Panc1 (cell line): ENCODE measurements around the gene ADI1. TPM values are rescaled to one million over a fixed set of nuclear protein-coding genes. Genes with fewer than 3 reads are reported as not detected.

Experiments
- ATAC-seq: fragments of 200-7000 bp; cut with Tn5 transposase; 2 replicates; pipeline ENCODE4 v1.9.1; 2020; ENCODE audit warnings: mild to moderate bottlenecking, moderate library complexity
- BruUV-seq: library from RNA; stranded (reverse); fragments of 400-500 nt; replicated peaks from 2 replicates; lab custom pipeline; 2021; lab: Mats Ljungman, UMichigan
- CTCF ChIA-PET: fragments of 300-600 bp; sonication (Branson Sonifier 250); formaldehyde crosslinking; loops from one replicate; lab custom pipeline; 2022; ENCODE audit warnings: antibody characterized with exemption; lab: Charles Lee
- POLR2A ChIA-PET: fragments of 300-600 bp; sonication (Branson Sonifier 250); formaldehyde crosslinking; loops from one replicate; lab custom pipeline; 2022; ENCODE audit warnings: antibody characterized with exemption; lab: Charles Lee
- DNase-seq: peaks from one replicate; pipeline ENCODE4 v3.0.0-alpha.2; 2010; ENCODE audit warnings: low read depth, low spot score
- H3K27ac ChIP-seq: 2 replicates; pipeline ENCODE4 v1.5.1; 2011; ENCODE audit warnings: mild to moderate bottlenecking, low read length, inconsistent platforms
- H3K27me3 ChIP-seq: fragments of 200-500 bp; sonication (Bioruptor generic); 2 replicates; pipeline ENCODE4 v1.6.0; 2014; ENCODE audit warnings: low read length, inconsistent platforms; ENCODE audit not compliant: control insufficient read depth, insufficient read depth
- H3K36me3 ChIP-seq: fragments of 200-500 bp; sonication (Bioruptor generic); 2 replicates; pipeline ENCODE4 v1.5.1; 2014; ENCODE audit warnings: inconsistent platforms, mild to moderate bottlenecking, low read length, moderate library complexity; ENCODE audit not compliant: control insufficient read depth, insufficient read depth
- H3K4me1 ChIP-seq: 2 replicates; pipeline ENCODE4 v1.5.1; 2011; ENCODE audit warnings: inconsistent platforms, mild to moderate bottlenecking, low read length, moderate library complexity; ENCODE audit not compliant: control insufficient read depth, insufficient read depth
- H3K4me3 ChIP-seq, 2 experiments: 2 replicates each; pipeline ENCODE4 v1.5.1; 2011 to 2012; ENCODE audit warnings: low read depth in 2 of 2, low read length in 2 of 2, mild to moderate bottlenecking in 2 of 2, inconsistent platforms in 1 of 2, moderate library complexity in 1 of 2
- H3K9me3 ChIP-seq: fragments of 200-500 bp; sonication (Bioruptor generic); 2 replicates; pipeline ENCODE4 v1.5.1; 2014; ENCODE audit warnings: low read depth, mild to moderate bottlenecking, inconsistent platforms, low read length, moderate library complexity; ENCODE audit not compliant: control insufficient read depth, insufficient read depth
- CTCF ChIP-seq: fragments of 450-650 bp; IDR thresholded peaks from 2 replicates; pipeline ENCODE4 v1.5.1; 2017; ENCODE audit warnings: mild to moderate bottlenecking
- POLR2AphosphoS5 ChIP-seq: IDR thresholded peaks from 2 replicates; pipeline ENCODE4 v1.6.1; 2012; ENCODE audit warnings: mild to moderate bottlenecking, low read depth, low read length, moderate library complexity
- REST ChIP-seq, 2 experiments: IDR thresholded peaks; 2 replicates each; pipeline ENCODE4 v1.6.1; 2011 to 2012; ENCODE audit warnings: low read depth in 2 of 2, control low read depth in 1 of 2, low read length in 1 of 2, mild to moderate bottlenecking in 1 of 2, moderate library complexity in 1 of 2; ENCODE audit not compliant: insufficient read depth in 1 of 2
- SIN3A ChIP-seq: IDR thresholded peaks from 2 replicates; pipeline ENCODE4 v1.6.1; 2012; ENCODE audit warnings: low read depth, mild to moderate bottlenecking, low read length, moderate library complexity, borderline replicate concordance; ENCODE audit not compliant: insufficient read depth
- TCF7L2 ChIP-seq: IDR thresholded peaks from 2 replicates; pipeline ENCODE4 v1.6.1; 2011; ENCODE audit warnings: mild to moderate bottlenecking, low read depth, low read length, inconsistent platforms
- in situ Hi-C: cut with HindIII; loops from 2 replicates; pipeline ENCODE4 v1.10.0; 2016; ENCODE audit warnings: low sequenced_read_pairs, low pct_unique_long_range_greater_than_20kb
- intact Hi-C: fragments of 100-400 bp; cut with micrococcal nuclease; formaldehyde crosslinking; loops from one replicate; pipeline ENCODE4 v1.10.0; 2022; ENCODE audit not compliant: unreplicated experiment
- total RNA-seq: library from RNA; stranded (reverse); gene quantifications from one replicate; pipeline ENCODE4 v1.2.1, GENCODE V29; 2021; ENCODE audit not compliant: unreplicated experiment

Gene ADI1
- total RNA-seq, 1 experiment from 2014 or later = 42.9 TPM

GRCh38 chr2:3469486-3469885 is 49.8 kb downstream of the ADI1 start:
- POLR2A ChIA-PET = no interaction called here
- CTCF ChIA-PET = no interaction called here

GRCh38 chr2:3468296-3468988 is 50.9 kb downstream of the ADI1 start:
- Histone ChIP-seq H3K36me3 (no peaks in the 10 kb centered on the region; the same call in 1 of the 2 replicates), H3K4me3 (no peak overlapping the region), H3K9me3 (no peaks in the 10 kb centered on the region), H3K27ac (no peak overlapping the region), H3K27me3 (no peaks in the 10 kb centered on the region), H3K4me1 (no peaks in the 10 kb centered on the region)
- ChIA-PET POLR2A (no interaction called here), CTCF (no interaction called here)
- in situ Hi-C loops = no loop called here
- no peak for ATAC-seq
- no peak for DNase-seq
- TF ChIP-seq POLR2AphosphoS5 = no peak
- no peak for TF ChIP-seq CTCF
- no peak for TF ChIP-seq TCF7L2
- no peak for TF ChIP-seq REST (IDR thresholded peaks at IDR 0.05; ENCODE audit: insufficient read depth in 1 of 2, low read depth in 2 of 2, low read length in 1 of 2)
- no peak for TF ChIP-seq SIN3A
- BruUV-seq = no TSS peak
- intact Hi-C loops = no loop called here

More at GRCh38 chr2:3469486-3469885, 49.8 kb downstream of the ADI1 start:
- Histone ChIP-seq H3K4me1 (no peaks in the 10 kb centered on the region), H3K27ac (no peak overlapping the region), H3K4me3 (no peak overlapping the region), H3K36me3 (no peaks in the 10 kb centered on the region; the same call in 1 of the 2 replicates), H3K27me3 (no peaks in the 10 kb centered on the region), H3K9me3 (no peaks in the 10 kb centered on the region)
- in situ Hi-C loops = no loop called here
- ATAC-seq = no peak
- intact Hi-C loops = no loop called here
- BruUV-seq = no TSS peak
- DNase-seq = no peak
- TF ChIP-seq SIN3A (no peak), TCF7L2 (no peak), CTCF (no peak), REST (IDR thresholded peaks at IDR 0.05; ENCODE audit: insufficient read depth in 1 of 2, low read depth in 2 of 2, low read length in 1 of 2) (no peak), POLR2AphosphoS5 (no peak)
